HG02840 (cell line): ENCODE data around the gene TENM4.
"Not testable (repeated sequence)": the region's sequence is repeated elsewhere in the genome, so short reads cannot be mapped to it uniquely, and the experiment has no call there.

ENCODE experiments used
- ATAC-seq: cut with Tn5 transposase; IDR thresholded peaks from one replicate; pipeline ENCODE4 v1.9.1; 2021; ENCODE audit warnings: mild to moderate bottlenecking, moderate library complexity, moderate number of reproducible peaks; ENCODE audit not compliant: unreplicated experiment, low FRiP score

Gene TENM4

GRCh38 chr11:79227308-79227707, 213.5 kb downstream of the TENM4 start:
- no peak for ATAC-seq

DNA sequence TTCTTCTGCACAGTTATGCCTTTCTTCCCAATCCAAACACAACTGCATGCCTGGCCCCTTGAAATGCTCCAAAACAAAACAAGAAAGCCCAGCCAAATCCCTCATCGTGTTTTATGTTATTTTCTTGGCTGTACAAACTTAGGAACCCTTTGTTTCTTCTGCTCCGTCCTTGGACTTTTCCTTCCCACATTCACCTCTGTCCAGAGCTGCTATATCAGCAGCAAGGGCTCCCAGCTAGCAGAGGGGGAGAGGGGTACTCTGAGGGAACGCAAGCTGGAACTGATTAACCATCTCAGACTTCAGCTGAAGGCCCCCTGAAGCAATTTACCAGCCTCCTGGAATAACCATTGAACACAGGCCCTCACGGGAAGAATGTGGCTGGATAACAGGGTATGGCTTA, 214.7 kb downstream of the TENM4 start:
- no peak for ATAC-seq

DNA sequence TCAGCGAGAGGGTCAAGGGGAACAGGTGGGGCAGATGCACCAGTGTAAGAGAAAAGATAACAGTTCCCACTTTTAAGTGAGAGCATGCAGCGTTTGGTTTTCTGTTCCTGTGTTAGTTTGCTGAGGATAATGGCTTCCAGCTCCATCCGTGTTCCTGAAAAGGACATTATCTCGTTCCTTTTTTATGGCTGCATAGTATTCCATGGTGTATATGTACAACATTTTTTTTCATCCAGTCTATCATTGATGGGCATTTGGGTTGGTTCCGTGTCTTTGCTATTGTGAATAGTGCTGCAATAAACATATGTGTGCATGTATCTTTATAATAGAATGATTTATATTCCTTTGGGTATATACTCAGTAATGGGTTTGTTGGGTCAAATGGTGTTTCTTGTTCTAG, 218.7 kb downstream of the TENM4 start:
- not testable (repeated sequence) for ATAC-seq

DNA sequence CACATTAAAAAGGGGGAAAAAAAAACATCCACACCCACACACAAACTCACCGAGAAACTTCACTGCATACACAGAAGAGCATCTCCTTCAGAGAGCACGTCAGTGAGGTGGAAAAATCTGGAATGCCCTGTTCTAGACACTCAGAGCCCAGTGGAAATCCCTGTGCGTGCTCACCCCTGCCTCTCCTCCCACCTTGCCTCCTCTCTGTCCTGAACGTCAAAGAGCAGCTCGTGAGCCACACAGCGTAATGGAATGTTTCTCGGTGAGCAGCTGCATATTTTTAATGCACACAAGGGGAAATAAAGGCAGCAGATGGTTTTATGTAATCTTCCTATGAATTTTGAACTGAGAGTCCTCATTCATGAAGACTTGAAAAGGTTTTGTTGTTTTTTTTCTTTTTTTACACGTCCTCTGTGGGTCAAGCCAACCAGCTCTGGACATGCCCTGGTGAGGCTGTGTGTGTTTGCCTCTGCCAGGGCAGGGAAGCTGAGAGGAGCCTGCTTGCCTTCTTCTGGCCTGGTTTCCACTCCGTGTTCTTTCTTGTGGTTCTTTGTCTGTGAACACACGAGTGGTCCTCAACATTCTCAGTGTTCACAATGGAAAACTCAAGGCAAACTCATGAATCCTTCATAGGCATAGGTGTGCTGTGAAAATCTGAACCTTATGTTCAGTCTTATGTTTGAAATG, 219.2 kb downstream of the TENM4 start:
- ATAC-seq = no peak

DNA sequence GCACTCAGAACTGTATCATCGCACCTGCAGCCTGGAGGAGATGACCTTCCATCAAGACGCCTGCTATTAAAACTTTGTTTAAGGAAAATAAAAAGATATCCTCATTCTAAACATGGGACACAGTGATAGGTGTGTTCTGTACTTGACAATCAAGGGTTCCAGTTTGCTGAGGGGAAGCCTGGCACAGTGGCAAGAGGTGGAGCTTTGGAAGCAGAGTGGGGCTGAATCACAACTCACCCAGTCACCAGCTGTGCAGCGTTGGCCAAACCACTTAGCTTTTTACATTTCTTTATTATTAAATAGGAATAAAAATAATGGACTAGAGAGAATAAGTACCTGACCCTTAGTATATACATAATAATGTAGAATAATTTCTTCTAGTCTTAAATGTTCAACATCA, 220.7 kb downstream of the TENM4 start:
- ATAC-seq = no peak

- ATAC-seq = no peak
These were observed 221.4 kb downstream of the TENM4 start for GRCh38 chr11:79219186-79220045.

- ATAC-seq = no peak
These were observed 228.1 kb downstream of the TENM4 start for GRCh38 chr11:79212741-79213190.

- ATAC-seq = no peak
These were observed 231.1 kb downstream of the TENM4 start for GRCh38 chr11:79209540-79210266.

DNA sequence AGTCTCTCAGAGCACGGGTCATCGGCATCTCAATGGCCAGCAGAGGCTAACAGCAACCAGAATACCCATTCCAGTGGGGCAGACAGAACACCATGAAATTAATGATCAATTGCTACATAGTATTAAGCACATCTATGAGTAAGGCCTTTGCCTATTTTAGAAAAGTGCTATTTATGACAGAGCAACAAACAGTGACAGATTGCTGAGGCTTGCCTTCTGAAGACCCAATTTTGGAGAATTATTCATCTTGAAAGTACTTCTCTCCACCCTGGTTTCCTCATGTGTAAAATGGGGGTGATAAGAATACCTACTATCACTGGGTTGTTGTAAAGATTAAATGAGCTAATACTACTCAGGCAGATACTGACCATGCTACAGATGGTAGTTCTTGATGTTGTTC, 232.7 kb downstream of the TENM4 start:
- ATAC-seq = no peak

- ATAC-seq = no peak
These were observed 233.9 kb downstream of the TENM4 start for GRCh38 chr11:79206951-79207350.

GRCh38 chr11:79205786-79206185, 235.0 kb downstream of the TENM4 start:
- no peak for ATAC-seq

- no peak for ATAC-seq
These were observed 239.0 kb downstream of the TENM4 start for GRCh38 chr11:79201677-79202347.

DNA sequence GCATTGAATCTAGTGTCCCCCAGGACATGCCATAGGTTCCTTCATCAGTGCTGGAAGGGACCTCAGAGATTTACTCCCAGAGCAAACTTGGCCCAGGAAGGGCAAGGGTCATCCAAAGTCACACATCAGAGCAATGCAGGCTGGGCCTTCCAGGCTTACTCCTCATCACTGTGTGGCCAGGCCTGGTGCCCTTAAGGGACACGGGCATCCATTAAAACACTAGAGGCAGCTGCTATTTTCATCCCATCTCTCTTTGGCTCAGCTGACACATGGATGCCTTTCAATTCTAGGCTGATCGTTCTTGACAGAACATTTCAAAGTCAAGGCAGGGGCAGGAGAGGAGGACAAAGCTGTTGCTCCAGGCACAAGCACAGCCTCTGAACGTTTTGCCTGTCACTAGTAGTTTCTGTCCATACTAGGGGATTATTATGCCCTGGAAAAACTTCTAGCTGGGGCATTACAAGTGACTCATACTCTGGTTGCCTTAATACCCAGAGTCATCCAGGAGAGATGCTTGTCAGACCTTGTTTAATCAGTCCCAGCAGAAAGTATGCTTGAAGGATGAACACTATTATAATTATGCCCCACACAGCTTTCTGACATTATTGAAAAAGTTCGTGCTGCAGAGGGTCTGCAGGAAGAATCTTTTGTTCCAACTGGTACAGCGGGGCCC, 240.3 kb downstream of the TENM4 start:
- no peak for ATAC-seq

DNA sequence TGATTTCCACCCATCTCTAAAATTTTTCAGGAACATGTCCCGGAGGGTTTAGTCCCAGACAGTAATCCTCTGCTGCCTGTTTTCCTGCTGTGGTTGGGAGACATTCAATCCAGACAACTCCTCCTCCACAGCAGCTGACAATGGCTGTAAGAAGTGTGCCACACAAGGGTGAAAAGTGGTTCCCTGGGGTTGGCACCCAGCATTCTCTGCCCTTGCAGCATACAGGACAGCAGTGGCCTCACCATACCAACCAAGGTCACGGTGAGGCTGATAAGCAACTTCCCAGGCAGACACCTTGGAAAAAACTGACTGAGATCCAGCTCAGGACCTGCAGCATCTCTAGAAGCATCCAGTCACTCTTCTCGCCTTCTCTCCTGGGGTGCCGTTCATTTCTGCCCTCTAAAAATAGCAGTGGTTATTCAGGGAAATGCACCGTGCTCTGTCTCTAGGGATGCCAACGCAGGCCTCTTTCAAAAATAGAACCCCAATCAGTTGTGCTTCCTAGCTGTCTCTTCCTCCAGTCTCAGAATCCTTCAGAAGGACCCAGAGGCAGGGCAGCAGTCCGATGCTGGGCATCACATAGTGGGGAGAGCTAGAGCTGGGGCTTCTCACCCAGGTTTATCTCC, 241.0 kb downstream of the TENM4 start:
- ATAC-seq = no peak

DNA sequence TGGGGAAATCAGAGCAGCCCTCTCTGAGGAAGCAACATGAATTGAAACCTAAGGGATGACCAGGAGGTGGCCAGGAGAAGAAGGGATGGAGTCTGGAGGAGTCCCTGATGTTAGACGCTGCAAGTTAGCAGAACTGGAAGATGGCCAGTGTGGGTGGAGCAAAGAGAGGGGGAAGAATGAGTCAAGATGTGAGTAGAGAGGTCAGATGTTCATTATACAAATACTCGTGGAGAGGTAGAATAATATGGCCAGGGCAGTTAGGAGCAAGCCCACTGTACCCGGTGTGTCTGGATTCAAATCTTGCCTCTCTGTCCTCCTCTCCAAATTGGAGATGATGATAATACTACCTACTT, 242.0 kb downstream of the TENM4 start:
- no peak for ATAC-seq

DNA sequence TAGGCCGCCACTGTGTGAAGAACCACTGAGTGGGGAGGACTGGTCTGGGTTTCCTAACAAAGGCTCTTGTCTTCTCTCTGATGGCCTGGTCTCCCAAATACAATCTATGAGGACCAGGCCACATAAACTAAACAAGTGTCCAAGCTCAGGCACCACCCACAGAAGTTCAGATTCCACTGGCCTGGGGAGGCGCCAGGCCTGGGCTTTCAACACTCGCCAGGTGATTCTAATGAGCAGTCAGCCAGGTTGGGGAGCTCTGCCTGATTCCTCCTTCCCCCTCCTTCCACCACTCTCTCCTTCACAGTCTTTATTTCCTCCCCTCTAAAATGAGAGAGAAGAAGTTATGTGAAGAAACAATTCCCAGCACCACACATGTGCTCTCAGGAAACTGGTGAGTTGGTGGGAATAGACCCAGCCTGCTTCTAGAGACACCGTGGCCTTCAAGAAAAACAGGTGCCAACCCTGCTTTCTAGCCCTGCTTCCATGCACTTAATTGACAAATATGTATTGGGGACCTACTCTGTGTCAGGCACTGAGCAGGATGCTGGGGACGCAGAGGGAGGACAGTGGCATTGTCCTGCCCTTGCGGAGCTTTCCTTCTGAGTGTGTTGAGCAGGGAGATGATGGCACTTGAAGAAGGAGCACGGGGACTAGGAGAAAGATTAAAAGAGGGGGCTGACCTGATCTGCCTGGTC, 242.5 kb downstream of the TENM4 start:
- ATAC-seq = no peak

GRCh38 chr11:79196950-79197349, 243.9 kb downstream of the TENM4 start:
- no peak for ATAC-seq

DNA sequence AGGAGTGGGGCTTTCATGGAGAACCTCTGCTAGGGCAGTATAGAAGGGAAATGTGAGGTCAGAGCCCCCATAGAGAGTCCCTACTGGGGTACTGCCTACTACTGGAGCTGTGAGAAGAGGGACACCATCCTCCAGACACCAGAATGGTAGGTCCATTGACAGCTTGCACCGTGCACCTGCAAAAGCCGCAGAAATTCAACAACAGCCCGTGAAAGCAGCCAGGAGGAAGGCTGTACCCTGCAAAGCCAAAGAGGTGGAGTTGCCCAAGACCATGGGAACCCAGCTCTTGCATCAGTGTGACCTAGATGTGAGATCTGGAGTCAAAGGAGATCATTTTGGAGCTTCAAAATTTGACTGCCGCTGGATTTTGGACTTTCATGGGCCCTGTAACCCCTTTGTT, 245.6 kb downstream of the TENM4 start:
- no peak for ATAC-seq

- no peak for ATAC-seq
These were observed 247.0 kb downstream of the TENM4 start for GRCh38 chr11:79193663-79194310.
